Activated T-cell treated with anti-CD3 and anti-CD28 coated beads for 48 hours (primary cell): ENCODE measurements around the gene SPSB3.

ENCODE experiments used
- DNase-seq: peaks from one replicate; pipeline ENCODE4 v3.0.0-alpha.2; 2020; ENCODE audit warnings: low read depth

The SPSB3 gene

DNA sequence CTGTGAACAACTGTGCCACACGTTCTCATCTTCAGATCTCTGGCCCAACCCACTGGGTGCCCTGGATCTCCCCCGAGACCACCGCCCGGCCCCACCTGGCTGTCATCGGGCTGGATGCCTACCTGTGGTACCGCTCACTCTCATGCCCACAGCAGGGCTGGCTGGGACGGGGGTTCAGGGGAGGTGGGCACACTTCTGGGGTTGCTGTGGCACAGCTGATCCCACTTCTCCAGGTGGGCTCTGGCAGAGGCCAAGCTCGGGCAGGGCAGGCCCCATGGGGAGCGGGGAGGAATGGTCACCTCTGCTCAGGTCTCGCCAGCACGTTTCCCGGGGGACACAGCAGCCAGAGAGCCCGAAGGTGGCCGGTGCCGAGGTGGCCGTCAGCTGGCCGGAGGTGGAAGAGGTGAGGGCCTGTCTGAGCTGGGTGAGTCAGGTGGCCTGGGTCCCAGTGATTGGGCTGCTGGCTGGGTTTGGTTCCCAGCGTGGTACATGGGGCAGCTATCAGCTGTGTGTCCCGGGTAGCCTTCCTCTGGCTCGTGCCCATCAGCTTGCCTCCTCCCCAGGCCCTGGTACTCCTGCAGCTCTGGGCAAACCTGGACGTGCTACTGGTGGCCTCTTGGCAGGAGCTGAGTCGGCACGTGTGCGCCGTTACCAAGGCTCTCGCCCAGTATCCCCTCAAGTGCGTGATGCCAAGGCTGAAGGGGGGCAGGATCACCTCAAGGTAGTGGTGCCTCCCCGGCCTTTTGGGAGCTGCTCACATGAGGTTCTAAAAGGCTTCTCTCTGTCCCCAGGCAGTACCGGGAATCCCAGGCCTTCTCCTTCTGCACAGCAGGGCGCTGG, 7.1 kb downstream of the SPSB3 start:
- no peak for DNase-seq

DNA sequence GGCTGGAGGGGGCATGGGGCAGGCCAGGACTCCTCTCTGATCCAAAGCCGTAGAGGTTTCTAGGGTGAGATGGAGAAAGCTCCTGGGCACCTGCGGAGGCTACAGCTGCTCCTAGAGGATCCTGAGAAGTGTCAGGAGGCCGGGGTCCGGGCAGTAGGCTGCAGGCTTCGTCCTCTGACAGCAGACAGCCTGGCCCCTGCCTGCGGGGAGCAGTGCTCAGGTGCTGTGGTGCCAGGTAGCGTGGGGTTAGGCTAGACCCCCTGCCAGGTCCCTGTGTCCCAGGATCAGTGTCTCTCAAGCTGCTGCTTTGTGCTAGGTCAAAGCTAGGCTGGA, 8.0 kb downstream of the SPSB3 start:
- no peak for DNase-seq

- no peak for DNase-seq
Observed at GRCh38 chr16:1773703-1774447, 8.5 kb downstream of the SPSB3 start.

- DNase-seq = peak; percentile 79
Observed at GRCh38 chr16:1772908-1773702, 9.3 kb downstream of the SPSB3 start, which contains the start of gene MRPS34. Gene MRPS34 (minus strand): TSS chr16:1773134. CDS start chr16:1773119, 15 bp downstream.

GRCh38 chr16:1772362-1772907, 9.9 kb downstream of the SPSB3 start, which contains the start of gene EME2:
Gene EME2 (plus strand): TSS chr16:1772810. CDS start chr16:1773228, 418 bp downstream.
- peak; percentile 53 for DNase-seq

DNA sequence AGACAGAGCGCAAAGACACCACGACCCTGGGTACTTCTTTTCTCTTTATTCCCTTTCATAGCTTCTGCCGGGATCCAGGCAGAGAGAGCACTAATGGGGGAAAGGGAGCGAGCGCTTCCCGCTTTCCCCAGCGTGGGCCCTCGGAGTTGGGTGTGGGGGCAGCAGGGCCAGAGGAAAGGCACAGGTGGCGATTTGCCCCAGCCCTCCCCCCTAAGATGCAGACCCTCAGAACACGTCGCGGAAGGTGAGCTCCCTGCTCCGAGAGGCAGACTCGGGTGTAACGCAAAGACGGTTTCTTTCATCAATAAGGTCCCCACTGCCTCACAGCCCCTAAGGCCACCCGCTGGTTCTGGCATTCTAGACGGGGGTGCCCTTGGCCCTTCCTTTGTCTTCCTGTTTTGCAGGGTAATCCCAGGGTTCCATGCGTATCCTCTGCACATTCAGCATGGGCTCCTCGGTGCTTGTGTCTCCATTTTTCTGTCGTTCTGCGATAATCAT, 10.5 kb downstream of the SPSB3 start:
- no peak for DNase-seq

GRCh38 chr16:1771188-1771863, 11.0 kb downstream of the SPSB3 start, which contains the start of gene NME3:
Gene NME3 (minus strand): TSS chr16:1771543. CDS start chr16:1771534, 9 bp downstream.
- peak; percentile 79 for DNase-seq

GRCh38 chr16:1770328-1771187, 11.8 kb downstream of the SPSB3 start:
- peak; percentile 46 for DNase-seq

GRCh38 chr16:1769402-1770300, 12.7 kb downstream of the SPSB3 start:
- DNase-seq = no peak

DNA sequence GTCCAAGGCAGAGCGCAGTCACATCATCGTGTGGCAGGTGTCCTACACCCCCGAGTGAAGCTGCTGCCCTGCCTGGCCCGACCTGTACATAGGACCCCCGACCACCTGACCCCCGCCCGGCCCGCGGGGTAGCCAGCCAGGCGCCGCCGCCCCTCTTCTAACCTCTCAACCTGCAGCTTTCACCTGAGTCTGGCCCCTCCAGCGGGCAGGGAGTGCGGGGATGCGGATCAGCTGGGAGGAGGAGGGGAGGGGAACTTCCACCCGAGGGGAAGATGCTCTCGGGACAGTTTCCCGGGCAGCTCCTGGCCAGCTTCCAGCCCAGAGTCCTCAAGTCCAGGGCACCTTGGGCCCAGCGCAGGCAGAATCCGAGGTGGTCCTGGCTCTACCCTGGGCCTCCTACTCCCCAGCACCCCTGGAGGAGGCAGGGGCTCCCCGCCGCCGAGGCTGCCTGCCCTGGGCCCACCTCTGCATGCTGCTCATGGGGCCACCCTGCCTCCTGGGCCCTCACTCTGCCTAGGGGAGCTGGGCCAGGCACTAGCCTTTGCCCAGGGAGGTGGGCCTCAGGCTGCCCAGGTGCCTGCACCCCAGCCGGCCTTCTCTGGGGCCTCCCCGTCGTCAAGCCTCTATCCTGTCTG, 13.5 kb downstream of the SPSB3 start:
- DNase-seq = no peak

GRCh38 chr16:1768061-1768766, 14.2 kb downstream of the SPSB3 start:
- DNase-seq = no peak

DNA sequence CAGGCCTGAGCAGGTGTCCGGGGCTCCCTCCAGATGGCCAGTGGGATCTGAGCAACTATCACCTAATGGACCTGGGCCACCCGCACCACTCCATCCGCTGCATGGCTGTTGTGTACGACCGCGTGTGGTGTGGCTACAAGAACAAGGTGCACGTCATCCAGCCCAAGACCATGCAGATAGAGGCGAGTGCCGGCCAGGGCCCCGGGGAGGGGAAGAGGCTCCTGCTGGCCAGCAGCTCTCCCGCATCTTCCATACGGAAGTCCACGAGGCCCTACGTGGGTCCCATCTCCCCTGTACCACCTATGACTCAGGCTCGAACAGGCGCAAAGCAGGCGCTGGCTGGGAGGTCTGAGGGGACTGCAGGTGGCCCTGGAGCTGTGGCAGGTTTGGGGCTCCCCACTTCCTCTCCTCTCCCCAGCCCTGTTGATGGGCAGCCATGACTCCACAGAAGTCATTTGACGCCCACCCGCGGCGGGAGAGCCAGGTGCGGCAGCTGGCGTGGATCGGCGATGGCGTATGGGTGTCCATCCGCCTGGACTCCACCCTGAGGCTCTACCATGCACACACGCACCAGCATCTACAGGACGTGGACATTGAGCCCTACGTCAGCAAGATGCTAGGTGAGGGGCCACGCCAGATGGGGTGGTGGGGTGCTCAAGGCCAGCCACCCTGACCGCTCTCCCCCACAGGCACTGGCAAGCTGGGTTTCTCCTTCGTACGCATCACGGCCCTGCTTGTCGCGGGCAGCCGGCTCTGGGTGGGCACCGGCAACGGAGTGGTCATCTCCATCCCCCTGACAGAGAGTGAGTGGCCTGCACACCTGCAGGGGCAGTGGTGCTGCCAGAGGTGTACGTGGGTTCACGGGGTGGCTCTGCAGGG, 15.0 kb downstream of the SPSB3 start:
- no peak for DNase-seq

DNA sequence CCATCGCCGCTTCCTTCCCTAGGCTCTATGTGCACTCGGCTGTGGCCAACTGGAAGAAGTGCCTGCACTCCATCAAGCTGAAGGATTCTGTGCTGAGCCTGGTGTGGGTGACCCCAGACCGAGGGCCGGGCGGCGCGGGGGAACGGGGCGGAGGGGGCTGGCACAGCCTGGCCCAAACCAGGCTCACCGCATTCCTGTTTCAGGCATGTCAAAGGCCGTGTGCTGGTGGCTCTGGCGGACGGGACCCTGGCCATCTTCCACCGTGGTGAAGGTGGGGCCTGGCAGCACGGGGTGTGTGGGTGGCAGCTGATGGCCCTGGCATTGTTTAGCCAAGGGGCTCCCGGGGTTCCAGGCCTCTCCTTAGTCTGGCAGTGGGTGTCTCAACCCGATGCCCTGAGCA, 15.7 kb downstream of the SPSB3 start:
- DNase-seq = no peak

DNA sequence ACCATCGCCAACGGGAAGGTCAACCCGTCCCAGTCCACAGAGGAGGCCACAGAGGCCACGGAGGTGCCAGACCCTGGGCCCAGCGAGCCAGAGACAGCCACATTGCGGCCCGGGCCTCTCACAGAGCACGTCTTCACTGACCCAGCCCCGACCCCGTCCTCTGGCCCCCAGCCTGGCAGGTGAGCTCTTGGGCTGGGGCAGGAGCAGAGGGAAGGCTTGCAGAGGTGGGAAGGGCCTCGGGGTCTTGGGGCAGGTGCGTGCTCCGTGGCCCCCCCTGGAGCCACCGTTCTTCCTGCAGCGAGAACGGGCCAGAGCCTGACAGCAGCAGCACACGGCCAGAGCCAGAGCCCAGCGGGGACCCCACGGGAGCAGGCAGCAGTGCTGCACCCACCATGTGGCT, 16.1 kb downstream of the SPSB3 start:
- no peak for DNase-seq

GRCh38 chr16:1765826-1766225, 16.5 kb downstream of the SPSB3 start:
- DNase-seq = no peak

DNA sequence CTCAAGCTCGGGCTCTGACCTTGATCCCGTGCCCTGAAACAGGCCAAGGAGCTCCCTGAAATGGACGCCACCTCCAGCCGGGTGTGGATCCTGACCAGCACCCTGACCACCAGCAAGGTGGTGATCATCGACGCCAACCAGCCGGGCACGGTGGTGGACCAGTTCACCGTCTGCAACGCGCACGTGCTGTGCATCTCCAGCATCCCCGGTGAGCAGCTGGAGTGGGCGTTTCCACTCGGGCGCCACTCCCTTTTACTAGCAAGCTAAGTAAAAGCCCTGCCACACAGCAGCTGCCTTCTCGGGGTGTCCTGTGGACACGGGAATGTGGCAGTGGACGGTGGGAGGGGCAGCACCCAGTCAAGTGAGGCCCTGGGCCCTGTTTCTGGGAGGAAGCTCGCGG, 17.4 kb downstream of the SPSB3 start:
- no peak for DNase-seq
